Panc1 (cell line): ENCODE measurements around the gene CLCN2. TPM values are rescaled to one million over a fixed set of nuclear protein-coding genes. Genes with fewer than 3 reads are reported as not detected.

ENCODE experiments used
- ATAC-seq: fragments of 200-7000 bp; cut with Tn5 transposase; 2 replicates; pipeline ENCODE4 v1.9.1; 2020; ENCODE audit warnings: mild to moderate bottlenecking, moderate library complexity
- BruUV-seq: library from RNA; stranded (reverse); fragments of 400-500 nt; replicated peaks from 2 replicates; lab custom pipeline; 2021; lab: Mats Ljungman, UMichigan
- CTCF ChIA-PET: fragments of 300-600 bp; sonication (Branson Sonifier 250); formaldehyde crosslinking; loops from one replicate; lab custom pipeline; 2022; ENCODE audit warnings: antibody characterized with exemption; lab: Charles Lee
- POLR2A ChIA-PET: fragments of 300-600 bp; sonication (Branson Sonifier 250); formaldehyde crosslinking; loops from one replicate; lab custom pipeline; 2022; ENCODE audit warnings: antibody characterized with exemption; lab: Charles Lee
- DNase-seq: peaks from one replicate; pipeline ENCODE4 v3.0.0-alpha.2; 2010; ENCODE audit warnings: low read depth, low spot score
- H3K27ac ChIP-seq: 2 replicates; pipeline ENCODE4 v1.5.1; 2011; ENCODE audit warnings: mild to moderate bottlenecking, low read length, inconsistent platforms
- H3K27me3 ChIP-seq: fragments of 200-500 bp; sonication (Bioruptor generic); 2 replicates; pipeline ENCODE4 v1.6.0; 2014; ENCODE audit warnings: low read length, inconsistent platforms; ENCODE audit not compliant: control insufficient read depth, insufficient read depth
- H3K36me3 ChIP-seq: fragments of 200-500 bp; sonication (Bioruptor generic); 2 replicates; pipeline ENCODE4 v1.5.1; 2014; ENCODE audit warnings: inconsistent platforms, mild to moderate bottlenecking, low read length, moderate library complexity; ENCODE audit not compliant: control insufficient read depth, insufficient read depth
- H3K4me1 ChIP-seq: 2 replicates; pipeline ENCODE4 v1.5.1; 2011; ENCODE audit warnings: inconsistent platforms, mild to moderate bottlenecking, low read length, moderate library complexity; ENCODE audit not compliant: control insufficient read depth, insufficient read depth
- H3K4me3 ChIP-seq, 2 experiments: 2 replicates each; pipeline ENCODE4 v1.5.1; 2011 to 2012; ENCODE audit warnings: low read depth in 2 of 2, low read length in 2 of 2, mild to moderate bottlenecking in 2 of 2, inconsistent platforms in 1 of 2, moderate library complexity in 1 of 2
- H3K9me3 ChIP-seq: fragments of 200-500 bp; sonication (Bioruptor generic); 2 replicates; pipeline ENCODE4 v1.5.1; 2014; ENCODE audit warnings: low read depth, mild to moderate bottlenecking, inconsistent platforms, low read length, moderate library complexity; ENCODE audit not compliant: control insufficient read depth, insufficient read depth
- CTCF ChIP-seq: fragments of 450-650 bp; IDR thresholded peaks from 2 replicates; pipeline ENCODE4 v1.5.1; 2017; ENCODE audit warnings: mild to moderate bottlenecking
- POLR2AphosphoS5 ChIP-seq: IDR thresholded peaks from 2 replicates; pipeline ENCODE4 v1.6.1; 2012; ENCODE audit warnings: mild to moderate bottlenecking, low read depth, low read length, moderate library complexity
- REST ChIP-seq, 2 experiments: IDR thresholded peaks; 2 replicates each; pipeline ENCODE4 v1.6.1; 2011 to 2012; ENCODE audit warnings: low read depth in 2 of 2, control low read depth in 1 of 2, low read length in 1 of 2, mild to moderate bottlenecking in 1 of 2, moderate library complexity in 1 of 2; ENCODE audit not compliant: insufficient read depth in 1 of 2
- SIN3A ChIP-seq: IDR thresholded peaks from 2 replicates; pipeline ENCODE4 v1.6.1; 2012; ENCODE audit warnings: low read depth, mild to moderate bottlenecking, low read length, moderate library complexity, borderline replicate concordance; ENCODE audit not compliant: insufficient read depth
- TCF7L2 ChIP-seq: IDR thresholded peaks from 2 replicates; pipeline ENCODE4 v1.6.1; 2011; ENCODE audit warnings: mild to moderate bottlenecking, low read depth, low read length, inconsistent platforms
- in situ Hi-C: cut with HindIII; loops from 2 replicates; pipeline ENCODE4 v1.10.0; 2016; ENCODE audit warnings: low sequenced_read_pairs, low pct_unique_long_range_greater_than_20kb
- intact Hi-C: fragments of 100-400 bp; cut with micrococcal nuclease; formaldehyde crosslinking; loops from one replicate; pipeline ENCODE4 v1.10.0; 2022; ENCODE audit not compliant: unreplicated experiment
- total RNA-seq: library from RNA; stranded (reverse); gene quantifications from one replicate; pipeline ENCODE4 v1.2.1, GENCODE V29; 2021; ENCODE audit not compliant: unreplicated experiment

The CLCN2 gene
- total RNA-seq, 1 experiment from 2014 or later, result 22.5 TPM

- Histone ChIP-seq H3K4me3 (peak overlapping the region; percentile 53 to 80), H3K27ac (peak overlapping the region; percentile 92), H3K9me3 (no peaks in the 10 kb centered on the region), H3K4me1 (peaks cover 58% of the 10 kb centered on the region), H3K36me3 (0 out of 2 replicates have a peak, but pooled peaks cover 11% of the 10 kb centered on the region), H3K27me3 (no peaks in the 10 kb centered on the region)
- CTCF ChIA-PET, result no interaction called here
- no peak for DNase-seq
- in situ Hi-C loops, result no loop called here
- intact Hi-C loops, result no loop called here
- peak; percentile 79 for ATAC-seq
- POLR2A ChIA-PET, result no interaction called here
- BruUV-seq, result no TSS peak
- no peak for TF ChIP-seq CTCF
- peak in 1 of 2 experiments; percentile 61; a peak in 1 of 4 replicates for TF ChIP-seq REST (IDR thresholded peaks at IDR 0.05; ENCODE audit: insufficient read depth in 1 of 2, low read depth in 2 of 2, low read length in 1 of 2)
- no peak for TF ChIP-seq TCF7L2
- peak; percentile 96 for TF ChIP-seq POLR2AphosphoS5
- TF ChIP-seq SIN3A, result peak; percentile 96; the same call in 1 of the 2 replicates
These were observed 25.5 kb downstream of the CLCN2 start for GRCh38 chr3:184335661-184336546.

- Histone ChIP-seq H3K27me3 (no peaks in the 10 kb centered on the region), H3K4me3 (peak overlapping the region; percentile 53 to 80), H3K4me1 (peaks cover 58% of the 10 kb centered on the region), H3K27ac (peak overlapping the region; percentile 82), H3K9me3 (no peaks in the 10 kb centered on the region), H3K36me3 (0 out of 2 replicates have a peak, but pooled peaks cover 11% of the 10 kb centered on the region)
- ATAC-seq (peak; percentile 47), DNase-seq (no peak)
- no TSS peak for BruUV-seq
- intact Hi-C loops (no loop called here), in situ Hi-C loops (no loop called here)
- TF ChIP-seq TCF7L2 (no peak), REST (IDR thresholded peaks at IDR 0.05; ENCODE audit: insufficient read depth in 1 of 2, low read depth in 2 of 2, low read length in 1 of 2) (no peak), SIN3A (no peak), POLR2AphosphoS5 (no peak), CTCF (no peak)
- POLR2A ChIA-PET, result no interaction called here
- CTCF ChIA-PET, result no interaction called here
These were observed 26.1 kb downstream of the CLCN2 start for GRCh38 chr3:184335291-184335660.
